KBM-7 (cell line): ENCODE data around the gene MVB12B.
"Not testable (repeated sequence)": the region's sequence is repeated elsewhere in the genome, so short reads cannot be mapped to it uniquely, and the experiment has no call there.

ENCODE experiments used
- DNase-seq: peaks from one replicate; pipeline ENCODE4 v3.0.0-alpha.2; 2015
- in situ Hi-C: fragments of 300-500 bp; cut with MboI; formaldehyde crosslinking; loops from 2 replicates; pipeline ENCODE4 v1.14.3; 2020; ENCODE audit warnings: low sequenced_read_pairs, low pct_unique_long_range_greater_than_20kb, mixed read lengths

MVB12B gene

DNA sequence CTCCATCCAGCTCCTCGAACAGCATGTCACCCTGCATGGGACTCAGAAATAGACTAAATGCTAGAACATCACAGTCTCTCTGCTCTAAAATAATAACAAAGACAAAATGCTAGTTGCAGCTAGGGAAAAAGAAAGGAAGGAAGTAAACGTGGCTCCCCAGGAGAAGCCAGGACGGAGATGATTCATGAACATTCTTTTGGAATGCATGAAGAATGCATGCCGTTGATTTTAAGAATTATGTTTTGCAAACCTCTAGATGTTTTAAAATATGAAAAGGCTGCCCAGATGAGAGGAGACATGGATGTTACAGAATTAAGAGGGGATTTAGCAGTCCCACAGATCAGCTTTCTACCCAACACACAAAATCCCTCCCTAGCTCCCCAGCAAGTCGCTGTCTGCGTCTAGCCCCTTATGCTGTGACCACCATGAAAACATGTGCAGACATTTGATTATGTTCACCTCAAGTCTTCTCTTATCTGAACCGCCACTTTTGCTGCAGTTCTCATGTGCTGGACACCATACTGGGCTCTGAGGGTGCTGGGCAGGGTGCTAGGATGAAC, 147.7 kb downstream of the MVB12B start:
- in situ Hi-C loops, result no loop called here
- no peak for DNase-seq

DNA sequence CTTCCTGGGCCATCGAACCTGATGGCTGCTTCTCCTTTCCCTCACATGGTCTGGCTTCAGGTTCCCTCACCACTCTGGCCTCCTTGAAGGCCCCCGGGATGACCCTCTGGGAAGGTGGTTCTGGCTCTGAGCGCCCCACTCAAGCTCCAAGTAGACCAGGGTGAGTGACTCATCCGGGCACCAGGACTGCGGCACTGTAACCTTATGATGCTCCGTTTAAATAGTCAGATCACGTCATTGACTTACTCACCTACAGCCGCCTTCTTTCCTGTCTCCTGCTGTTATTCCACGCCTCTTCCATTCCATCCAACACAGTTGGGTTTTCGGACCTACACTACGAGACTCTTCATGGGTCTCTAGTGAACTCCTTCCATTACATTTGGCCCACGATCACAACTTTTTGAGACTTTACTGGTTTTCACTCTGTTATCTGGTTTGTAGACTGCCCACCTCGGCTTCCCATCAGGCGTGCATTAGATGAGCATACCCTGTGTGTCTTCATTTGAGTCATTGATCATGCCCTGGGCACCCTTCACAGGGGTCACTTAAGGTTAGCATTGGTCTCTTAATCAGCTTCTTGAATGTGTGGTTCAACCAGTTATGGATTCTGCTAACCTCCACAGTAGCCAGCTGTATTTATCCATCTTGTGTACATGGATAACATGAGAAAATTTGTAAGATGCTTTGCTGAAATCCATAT, 148.3 kb downstream of the MVB12B start:
- DNase-seq, result no peak
- in situ Hi-C loops, result loop anchor here (25.0 kb wide), 1 partner anchor 1063 kb away; no protein-coding TSS in a partner anchor

DNA sequence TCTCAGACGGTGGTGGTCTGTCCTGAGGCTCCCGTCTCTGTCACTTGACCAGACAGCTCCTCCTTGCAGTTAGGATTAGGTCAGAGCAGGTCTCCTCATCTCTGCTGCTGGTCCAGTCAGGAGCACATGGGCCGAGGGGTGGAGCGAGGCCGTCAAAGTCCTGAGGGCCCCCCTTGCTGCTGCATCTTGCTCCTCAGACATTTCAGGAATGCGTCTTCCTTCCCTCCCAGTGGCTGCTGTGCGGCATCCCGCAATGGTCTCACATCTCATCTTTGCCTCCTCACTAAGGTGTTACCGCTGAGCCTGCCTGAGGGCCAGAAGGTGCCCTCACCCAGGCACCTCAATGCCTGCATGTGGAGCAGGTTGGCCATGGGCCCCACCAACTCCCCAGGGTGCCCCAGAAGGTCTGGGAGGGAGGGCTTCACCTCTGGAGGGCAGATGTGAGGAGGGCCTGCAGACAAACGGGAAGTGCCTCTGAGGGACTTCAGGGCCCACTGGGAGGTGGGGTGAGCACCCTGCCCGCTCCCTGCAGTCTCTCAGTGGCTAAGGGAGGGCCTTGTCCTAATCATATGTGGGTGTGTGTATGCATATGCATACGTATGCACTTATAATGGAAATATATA, 149.4 kb downstream of the MVB12B start:
- in situ Hi-C loops, result loop anchor here (25.0 kb wide), 1 partner anchor 1064 kb away; no protein-coding TSS in a partner anchor
- DNase-seq, result no peak

- in situ Hi-C loops, result loop anchor here (25.0 kb wide), 1 partner anchor 1065 kb away; no protein-coding TSS in a partner anchor
- not testable (repeated sequence) for DNase-seq
Measured at GRCh38 chr9:126477432-126477831, 150.8 kb downstream of the MVB12B start.

- in situ Hi-C loops, result loop anchor here (25.0 kb wide), 1 partner anchor 1066 kb away; no protein-coding TSS in a partner anchor
- no peak for DNase-seq
Measured at GRCh38 chr9:126478216-126478981, 151.8 kb downstream of the MVB12B start.

DNA sequence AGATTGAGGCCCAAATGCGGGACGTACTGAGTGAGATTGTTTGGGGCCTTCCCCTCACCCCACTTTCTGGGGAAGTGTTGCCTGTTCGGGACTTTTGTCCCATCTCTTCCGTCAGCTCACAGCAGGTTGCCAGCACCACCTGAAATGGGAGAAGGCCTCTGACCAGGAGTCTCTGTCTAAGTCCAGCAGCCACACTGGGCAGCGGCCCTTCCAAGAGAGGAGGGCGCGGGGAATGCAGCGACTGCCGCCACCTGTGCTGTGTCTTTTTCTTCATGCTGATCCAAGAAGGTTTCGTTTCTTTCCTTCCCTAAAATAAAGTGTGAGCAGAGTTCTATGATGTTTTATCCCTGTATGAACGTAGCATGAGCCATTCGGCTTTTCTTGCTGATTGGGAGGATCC, 152.9 kb downstream of the MVB12B start:
- no peak for DNase-seq
- in situ Hi-C loops, result loop anchor here (25.0 kb wide), 1 partner anchor 1067 kb away; no protein-coding TSS in a partner anchor

DNA sequence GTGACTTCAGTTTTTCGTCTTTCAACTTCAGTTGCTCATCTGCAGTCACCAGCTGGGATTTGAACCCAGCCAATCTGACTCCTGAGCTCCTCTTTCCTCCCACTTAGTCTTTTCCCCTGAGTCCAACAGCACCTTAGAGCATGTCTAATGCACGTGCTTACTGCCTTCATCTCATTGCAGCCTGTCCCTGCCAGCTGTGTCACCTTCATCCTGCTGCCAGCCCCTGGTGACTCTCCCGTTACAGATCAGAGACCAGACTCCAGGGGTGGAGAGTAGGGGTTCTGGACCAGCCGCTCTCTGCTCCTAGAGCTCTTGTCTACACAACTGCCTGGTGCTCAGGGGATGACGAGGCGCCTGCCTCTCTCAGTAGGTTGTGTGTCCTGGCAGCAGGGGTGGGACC, 154.2 kb downstream of the MVB12B start:
- in situ Hi-C loops, result loop anchor here (25.0 kb wide), 1 partner anchor 1069 kb away; no protein-coding TSS in a partner anchor
- no peak for DNase-seq

- in situ Hi-C loops, result loop anchor here (25.0 kb wide), 1 partner anchor 1070 kb away; no protein-coding TSS in a partner anchor
- no peak for DNase-seq
Measured at GRCh38 chr9:126481862-126482261, 155.2 kb downstream of the MVB12B start.

GRCh38 chr9:126482361-126483044, 155.9 kb downstream of the MVB12B start:
- DNase-seq, result no peak
- in situ Hi-C loops, result loop anchor here (25.0 kb wide), 1 partner anchor 1070 kb away; no protein-coding TSS in a partner anchor

DNA sequence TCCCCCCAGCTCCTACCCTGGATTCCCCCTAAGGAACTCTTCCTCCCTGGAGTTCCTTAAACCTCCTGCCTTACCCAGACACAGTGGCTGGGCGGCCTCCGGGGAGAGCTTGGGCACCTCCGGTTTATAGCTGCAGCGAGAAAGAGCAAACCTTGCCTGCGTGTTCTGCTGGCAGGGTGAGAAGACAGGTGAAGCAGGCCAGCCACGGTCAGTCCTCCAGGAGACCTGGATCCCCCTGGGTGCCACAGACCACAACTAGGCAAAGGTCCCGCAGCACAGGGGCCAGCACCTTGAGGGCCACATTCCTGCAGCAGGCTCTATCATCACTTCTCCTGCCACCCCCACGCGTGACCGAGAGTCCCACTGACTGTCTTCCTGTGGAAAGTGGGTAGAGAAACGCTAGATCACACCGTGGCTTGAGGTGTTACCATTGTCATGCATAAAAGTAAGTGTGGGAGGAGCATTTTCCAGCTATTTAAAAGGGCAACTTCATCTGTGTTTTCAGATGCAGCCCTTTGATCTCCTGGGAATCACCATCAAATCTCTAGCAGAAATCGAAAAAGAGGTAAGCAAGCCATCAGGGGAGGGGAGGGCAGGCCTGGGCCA, 156.9 kb downstream of the MVB12B start:
- no peak for DNase-seq
- in situ Hi-C loops, result loop anchor here (25.0 kb wide), 1 partner anchor 1071 kb away; no protein-coding TSS in a partner anchor

- DNase-seq, result no peak
- in situ Hi-C loops, result loop anchor here (25.0 kb wide), 1 partner anchor 1073 kb away; no protein-coding TSS in a partner anchor
Measured at GRCh38 chr9:126485662-126486061, 159.0 kb downstream of the MVB12B start.

DNA sequence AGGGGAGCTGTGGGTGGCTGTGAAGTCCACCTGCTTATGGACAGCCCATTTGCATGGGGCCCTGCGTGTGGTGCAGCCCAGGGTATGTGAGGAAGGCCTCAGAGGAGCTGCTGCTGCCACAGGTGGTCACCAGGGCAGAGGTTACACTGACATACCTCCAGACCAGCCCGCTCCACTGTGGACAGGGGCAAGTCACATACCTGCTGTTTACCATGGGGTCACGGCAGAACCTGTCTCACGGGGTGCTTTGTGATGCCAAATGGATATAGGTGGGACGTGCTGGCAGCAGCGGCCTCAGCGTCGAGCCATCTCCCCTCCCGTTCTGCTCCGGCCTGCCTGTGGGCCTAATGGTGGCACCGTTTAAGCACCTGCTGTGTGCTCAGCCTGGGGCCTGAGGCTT, 159.6 kb downstream of the MVB12B start:
- no peak for DNase-seq
- in situ Hi-C loops, result loop anchor here (25.0 kb wide), 1 partner anchor 1074 kb away; no protein-coding TSS in a partner anchor

DNA sequence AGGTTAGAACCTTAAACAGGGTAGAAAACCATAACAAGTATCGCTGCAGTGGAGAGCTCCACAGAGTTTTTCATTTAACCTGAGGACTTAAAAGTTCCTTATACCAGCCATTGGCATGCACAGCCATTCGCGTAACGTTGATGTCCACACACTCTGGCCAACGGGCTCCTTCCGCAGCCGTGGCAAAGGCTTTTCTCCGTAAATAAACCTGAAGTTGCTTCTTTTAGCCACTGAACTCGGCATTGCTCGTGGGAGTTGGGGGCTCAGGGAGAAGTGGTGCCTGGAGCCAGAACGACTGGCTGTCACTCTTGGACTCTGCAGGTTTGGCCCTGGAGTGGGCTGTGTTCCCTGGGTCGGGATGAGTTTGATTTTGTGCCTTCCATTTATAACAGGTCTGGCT, 161.2 kb downstream of the MVB12B start:
- DNase-seq, result no peak
- in situ Hi-C loops, result loop anchor here (25.0 kb wide), 1 partner anchor 1076 kb away; no protein-coding TSS in a partner anchor

- DNase-seq, result no peak
- in situ Hi-C loops, result loop anchor here (25.0 kb wide), 1 partner anchor 1076 kb away; no protein-coding TSS in a partner anchor
Measured at GRCh38 chr9:126488310-126488709, 161.7 kb downstream of the MVB12B start.

DNA sequence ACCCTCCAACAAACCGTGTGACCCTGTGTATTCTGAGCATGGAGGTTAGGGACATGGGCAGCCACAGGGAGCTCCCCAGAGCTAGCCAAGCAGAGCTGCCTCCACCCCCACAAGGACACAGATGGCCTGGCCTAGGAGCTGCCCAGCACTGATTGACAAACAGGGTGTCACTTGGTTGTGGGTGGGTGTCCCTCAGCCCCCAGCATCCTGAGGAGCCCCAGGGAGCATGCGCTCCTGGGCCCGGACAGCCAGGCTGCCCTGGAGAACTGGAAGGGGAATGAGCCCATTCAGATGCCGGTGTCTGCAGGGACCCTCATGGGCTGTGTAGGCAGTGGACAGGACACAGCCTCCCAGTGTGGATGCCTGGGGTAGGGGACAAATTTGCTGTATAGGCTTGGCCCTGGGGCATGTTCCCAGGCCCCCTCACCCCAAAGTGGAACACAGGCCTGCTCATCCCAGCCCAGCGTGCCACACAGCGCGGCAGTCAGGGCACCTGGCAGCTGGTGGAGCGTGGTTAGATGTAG, 162.3 kb downstream of the MVB12B start:
- no peak for DNase-seq
- in situ Hi-C loops, result loop anchor here (25.0 kb wide), 1 partner anchor 1077 kb away; no protein-coding TSS in a partner anchor

DNA sequence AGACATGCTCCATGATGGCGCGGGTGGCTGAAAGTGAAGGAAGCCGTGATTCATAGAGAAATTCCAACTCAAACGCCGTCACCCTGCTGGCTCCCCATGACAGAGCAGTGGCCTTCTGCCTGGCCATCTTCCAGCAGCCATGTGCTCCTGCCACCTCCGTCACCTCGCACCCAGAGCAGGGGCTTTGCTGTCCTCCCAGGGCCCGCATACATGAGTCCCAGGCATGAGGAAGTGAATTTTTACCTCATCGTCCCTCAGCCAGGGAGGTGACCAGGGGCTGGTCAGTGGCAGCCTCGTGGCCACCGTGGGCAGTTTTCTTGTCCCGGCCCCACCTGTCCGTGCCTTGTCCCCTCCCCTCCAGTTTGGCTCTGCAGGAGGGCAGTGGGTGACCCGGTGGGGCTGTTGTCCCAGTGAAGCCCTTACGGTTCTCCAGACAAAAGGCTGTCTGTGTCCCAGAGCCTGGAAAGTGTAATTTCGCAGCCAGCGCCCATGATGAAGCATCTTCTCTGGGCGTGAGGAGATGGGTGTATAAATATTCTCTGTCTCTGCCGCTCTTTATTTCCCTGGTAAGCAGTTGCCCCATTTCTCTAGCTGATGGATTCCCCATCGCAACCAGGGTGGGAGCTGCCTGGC, 163.1 kb downstream of the MVB12B start:
- no peak for DNase-seq
- in situ Hi-C loops, result loop anchor here (25.0 kb wide), 1 partner anchor 1077 kb away; no protein-coding TSS in a partner anchor

- DNase-seq, result no peak
- in situ Hi-C loops, result loop anchor here (25.0 kb wide), 1 partner anchor 1078 kb away; no protein-coding TSS in a partner anchor
Measured at GRCh38 chr9:126490214-126490631, 163.6 kb downstream of the MVB12B start.
